ENCODE results near the gene SHROOM1.
"Not testable (repeated sequence)": the region's sequence is repeated elsewhere in the genome, so short reads cannot be mapped to it uniquely, and the experiment has no call there.

SHROOM1 gene

DNA sequence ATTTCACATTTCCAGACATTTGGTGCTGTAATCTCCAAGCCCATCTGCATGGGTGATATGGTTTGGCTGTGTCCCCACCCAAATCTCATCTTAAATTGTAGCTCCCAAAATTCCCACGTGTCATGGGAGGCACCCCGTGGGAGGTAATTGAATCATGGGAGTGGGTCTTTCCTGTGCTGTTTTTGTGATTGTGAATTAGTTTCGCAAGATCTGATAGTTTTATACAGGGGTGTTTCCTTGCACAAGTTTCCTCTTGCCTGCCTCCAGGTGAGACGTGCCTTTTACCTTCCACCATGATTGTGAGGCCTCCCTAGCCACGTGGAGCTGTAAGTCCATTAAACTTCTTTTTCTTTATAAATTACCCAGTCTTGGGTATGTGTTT, 27.8 kb downstream of the SHROOM1 start:
- not testable (repeated sequence) for H3K27ac ChIP-seq (ENCODE audit: low read length); H3K9me3 ChIP-seq (ENCODE audit: control insufficient read depth in 1 of 2, low read length in 2 of 2); H3K4me1 ChIP-seq (ENCODE audit: control insufficient read depth in 1 of 2, insufficient read depth in 2 of 2, low read length in 2 of 2); H3K27me3 ChIP-seq (ENCODE audit: low read depth, low read length); H3K36me3 ChIP-seq (ENCODE audit: control insufficient read depth in 1 of 2, insufficient read depth in 2 of 2, low read length in 2 of 2); H3K4me3 ChIP-seq (ENCODE audit: low read depth in 1 of 2, low read length in 2 of 2)

DNA sequence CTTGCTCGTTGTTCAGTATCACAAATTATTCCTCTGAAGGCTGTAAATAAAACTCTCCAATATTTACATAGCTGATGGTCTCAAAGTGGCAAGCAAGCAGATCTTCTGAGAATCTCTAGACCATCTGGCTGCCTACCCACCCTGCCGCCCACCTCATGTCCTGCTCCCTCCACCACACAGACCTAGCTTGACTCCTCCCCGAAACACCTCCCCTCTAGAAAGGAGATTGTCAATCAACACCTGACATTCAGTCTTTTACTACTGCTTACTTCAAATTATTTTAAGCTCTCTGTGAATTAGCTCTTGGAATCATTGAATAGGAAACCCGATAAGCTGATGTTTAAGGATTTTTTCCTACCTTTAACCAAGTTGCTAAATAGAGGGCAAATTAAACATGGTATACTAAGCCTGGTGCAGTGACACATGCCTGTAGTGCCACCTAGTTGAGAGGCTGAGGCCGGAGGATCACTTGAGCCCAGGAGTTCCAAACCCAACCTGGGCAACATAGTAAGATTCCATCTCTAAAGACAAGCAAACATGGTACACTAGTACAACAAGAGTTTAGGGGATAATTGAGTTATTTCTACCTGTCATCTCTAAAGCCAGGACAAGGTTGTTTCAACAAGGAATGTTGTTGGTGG, 28.3 kb downstream of the SHROOM1 start:
- Histone ChIP-seq H3K4me1 (ENCODE audit: control insufficient read depth in 1 of 2, insufficient read depth in 2 of 2, low read length in 2 of 2) (no peaks in the 10 kb centered on the region), H3K27me3 (ENCODE audit: low read depth, low read length) (no peaks in the 10 kb centered on the region), H3K9me3 (ENCODE audit: control insufficient read depth in 1 of 2, low read length in 2 of 2) (no peaks in the 10 kb centered on the region), H3K36me3 (ENCODE audit: control insufficient read depth in 1 of 2, insufficient read depth in 2 of 2, low read length in 2 of 2) (no peaks in the 10 kb centered on the region), H3K4me3 (ENCODE audit: low read depth in 1 of 2, low read length in 2 of 2) (no peak overlapping the region), H3K27ac (ENCODE audit: low read length) (no peak overlapping the region)

GRCh38 chr5:132800545-132800944, 29.9 kb downstream of the SHROOM1 start:
- no peaks in the 10 kb centered on the region for H3K27me3 ChIP-seq (ENCODE audit: low read depth, low read length)
- H3K4me3 ChIP-seq (ENCODE audit: low read depth in 1 of 2, low read length in 2 of 2): no peak overlapping the region
- H3K4me1 ChIP-seq (ENCODE audit: control insufficient read depth in 1 of 2, insufficient read depth in 2 of 2, low read length in 2 of 2): no peaks in the 10 kb centered on the region
- H3K9me3 ChIP-seq (ENCODE audit: control insufficient read depth in 1 of 2, low read length in 2 of 2): no peaks in the 10 kb centered on the region
- no peak overlapping the region for H3K27ac ChIP-seq (ENCODE audit: low read length)
- no peaks in the 10 kb centered on the region for H3K36me3 ChIP-seq (ENCODE audit: control insufficient read depth in 1 of 2, insufficient read depth in 2 of 2, low read length in 2 of 2)

DNA sequence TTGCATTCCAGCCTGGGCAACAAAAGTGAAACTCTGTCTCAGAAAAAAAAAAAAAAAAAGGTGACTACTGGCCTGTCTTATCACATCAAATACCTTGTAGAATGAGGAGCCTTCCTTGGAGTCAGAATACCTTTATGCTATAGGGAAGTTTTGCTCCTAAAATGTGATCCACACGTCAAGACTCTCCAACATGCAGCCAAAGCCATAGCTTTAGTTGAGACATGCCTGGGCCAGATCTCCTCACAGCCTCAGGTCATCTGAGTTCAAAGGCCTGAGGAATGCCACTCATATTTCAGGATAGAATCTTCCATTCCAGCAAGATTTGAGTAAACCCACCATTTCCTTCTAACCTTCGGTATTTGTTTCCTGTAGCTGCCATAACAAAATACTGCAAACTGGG, 31.1 kb downstream of the SHROOM1 start:
- H3K9me3 ChIP-seq (ENCODE audit: control insufficient read depth in 1 of 2, low read length in 2 of 2): no peaks in the 10 kb centered on the region
- no peak overlapping the region for H3K4me3 ChIP-seq (ENCODE audit: low read depth in 1 of 2, low read length in 2 of 2)
- H3K4me1 ChIP-seq (ENCODE audit: control insufficient read depth in 1 of 2, insufficient read depth in 2 of 2, low read length in 2 of 2): no peaks in the 10 kb centered on the region
- no peaks in the 10 kb centered on the region for H3K36me3 ChIP-seq (ENCODE audit: control insufficient read depth in 1 of 2, insufficient read depth in 2 of 2, low read length in 2 of 2)
- H3K27ac ChIP-seq (ENCODE audit: low read length): no peak overlapping the region
- no peaks in the 10 kb centered on the region for H3K27me3 ChIP-seq (ENCODE audit: low read depth, low read length)

DNA sequence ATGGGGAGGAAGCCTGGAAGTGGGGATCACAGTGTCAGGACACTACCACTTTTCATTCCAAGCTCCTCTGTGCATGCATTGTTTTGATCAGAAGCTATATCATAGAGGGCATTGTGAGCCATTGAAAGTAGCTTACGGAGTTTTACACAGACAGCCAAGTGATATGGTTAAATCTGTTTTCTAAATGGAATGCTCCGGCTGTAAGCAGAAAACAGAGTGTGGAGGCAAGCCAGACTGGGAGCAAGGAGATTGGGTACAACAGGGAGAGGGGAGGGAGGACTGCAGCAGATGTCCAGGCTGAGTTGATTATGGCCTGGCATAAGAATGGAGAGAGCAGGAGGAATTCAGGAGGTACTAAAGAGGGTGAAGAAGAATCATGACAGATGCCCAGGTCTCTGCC, 32.8 kb downstream of the SHROOM1 start:
- Histone ChIP-seq H3K27me3 (ENCODE audit: low read depth, low read length) (no peaks in the 10 kb centered on the region), H3K9me3 (ENCODE audit: control insufficient read depth in 1 of 2, low read length in 2 of 2) (no peaks in the 10 kb centered on the region), H3K36me3 (ENCODE audit: control insufficient read depth in 1 of 2, insufficient read depth in 2 of 2, low read length in 2 of 2) (no peaks in the 10 kb centered on the region), H3K4me3 (ENCODE audit: low read depth in 1 of 2, low read length in 2 of 2) (no peak overlapping the region), H3K27ac (ENCODE audit: low read length) (no peak overlapping the region), H3K4me1 (ENCODE audit: control insufficient read depth in 1 of 2, insufficient read depth in 2 of 2, low read length in 2 of 2) (no peaks in the 10 kb centered on the region)

- Histone ChIP-seq H3K36me3 (ENCODE audit: control insufficient read depth in 1 of 2, insufficient read depth in 2 of 2, low read length in 2 of 2) (no peaks in the 10 kb centered on the region), H3K27me3 (ENCODE audit: low read depth, low read length) (no peaks in the 10 kb centered on the region), H3K9me3 (ENCODE audit: control insufficient read depth in 1 of 2, low read length in 2 of 2) (no peaks in the 10 kb centered on the region), H3K4me3 (ENCODE audit: low read depth in 1 of 2, low read length in 2 of 2) (no peak overlapping the region), H3K27ac (ENCODE audit: low read length) (no peak overlapping the region), H3K4me1 (ENCODE audit: control insufficient read depth in 1 of 2, insufficient read depth in 2 of 2, low read length in 2 of 2) (no peaks in the 10 kb centered on the region)
Observed at GRCh38 chr5:132791026-132791425, 39.4 kb downstream of the SHROOM1 start.

- H3K4me3 ChIP-seq (ENCODE audit: low read depth in 1 of 2, low read length in 2 of 2): no peak overlapping the region
Observed at GRCh38 chr5:132790201-132790865, 40.1 kb downstream of the SHROOM1 start.

GRCh38 chr5:132788990-132789886, 41.2 kb downstream of the SHROOM1 start:
- no peaks in the 10 kb centered on the region for H3K27me3 ChIP-seq (ENCODE audit: low read depth, low read length)
- no peaks in the 10 kb centered on the region for H3K4me1 ChIP-seq (ENCODE audit: control insufficient read depth in 1 of 2, insufficient read depth in 2 of 2, low read length in 2 of 2)
- H3K4me3 ChIP-seq (ENCODE audit: low read depth in 1 of 2, low read length in 2 of 2): no peak overlapping the region
- H3K36me3 ChIP-seq (ENCODE audit: control insufficient read depth in 1 of 2, insufficient read depth in 2 of 2, low read length in 2 of 2): no peaks in the 10 kb centered on the region
- H3K27ac ChIP-seq (ENCODE audit: low read length): no peak overlapping the region
- no peaks in the 10 kb centered on the region for H3K9me3 ChIP-seq (ENCODE audit: control insufficient read depth in 1 of 2, low read length in 2 of 2)

More at GRCh38 chr5:132790201-132790865, 40.1 kb downstream of the SHROOM1 start:
- Histone ChIP-seq H3K4me1 (ENCODE audit: control insufficient read depth in 1 of 2, insufficient read depth in 2 of 2, low read length in 2 of 2) (no peaks in the 10 kb centered on the region), H3K27me3 (ENCODE audit: low read depth, low read length) (no peaks in the 10 kb centered on the region), H3K9me3 (ENCODE audit: control insufficient read depth in 1 of 2, low read length in 2 of 2) (no peaks in the 10 kb centered on the region), H3K27ac (ENCODE audit: low read length) (no peak overlapping the region), H3K36me3 (ENCODE audit: control insufficient read depth in 1 of 2, insufficient read depth in 2 of 2, low read length in 2 of 2) (no peaks in the 10 kb centered on the region)

- no peaks in the 10 kb centered on the region for H3K4me1 ChIP-seq (ENCODE audit: control insufficient read depth in 1 of 2, insufficient read depth in 2 of 2, low read length in 2 of 2)
- no peak overlapping the region for H3K27ac ChIP-seq (ENCODE audit: low read length)
- H3K9me3 ChIP-seq (ENCODE audit: control insufficient read depth in 1 of 2, low read length in 2 of 2): no peaks in the 10 kb centered on the region
- no peaks in the 10 kb centered on the region for H3K36me3 ChIP-seq (ENCODE audit: control insufficient read depth in 1 of 2, insufficient read depth in 2 of 2, low read length in 2 of 2)
- no peak overlapping the region for H3K4me3 ChIP-seq (ENCODE audit: low read depth in 1 of 2, low read length in 2 of 2)
- H3K27me3 ChIP-seq (ENCODE audit: low read depth, low read length): no peaks in the 10 kb centered on the region
Observed at GRCh38 chr5:132788508-132788907, 41.9 kb downstream of the SHROOM1 start.

DNA sequence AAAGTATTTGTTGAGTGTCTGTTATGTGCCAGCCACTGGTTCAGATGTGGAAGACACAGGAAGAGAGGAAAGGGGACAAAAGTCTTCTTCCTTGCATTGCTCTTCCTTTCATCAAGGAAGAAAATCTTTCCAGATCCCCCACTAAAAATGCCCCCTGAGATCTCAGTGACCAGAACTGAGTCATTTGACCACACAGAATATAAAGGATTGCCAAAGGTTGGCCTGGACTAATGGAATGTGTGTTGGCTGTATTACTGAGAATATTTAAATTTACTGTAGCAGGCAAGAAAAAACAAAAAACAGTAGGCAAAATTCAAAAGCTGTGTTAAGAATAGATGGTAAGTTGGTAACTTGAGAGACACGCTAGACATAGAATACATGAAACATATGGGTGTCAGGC, 43.4 kb downstream of the SHROOM1 start:
- no peak overlapping the region for H3K4me3 ChIP-seq (ENCODE audit: low read depth in 1 of 2, low read length in 2 of 2)
- no peaks in the 10 kb centered on the region for H3K4me1 ChIP-seq (ENCODE audit: control insufficient read depth in 1 of 2, insufficient read depth in 2 of 2, low read length in 2 of 2)
- no peaks in the 10 kb centered on the region for H3K36me3 ChIP-seq (ENCODE audit: control insufficient read depth in 1 of 2, insufficient read depth in 2 of 2, low read length in 2 of 2)
- H3K27me3 ChIP-seq (ENCODE audit: low read depth, low read length): no peaks in the 10 kb centered on the region
- H3K9me3 ChIP-seq (ENCODE audit: control insufficient read depth in 1 of 2, low read length in 2 of 2): no peaks in the 10 kb centered on the region
- H3K27ac ChIP-seq (ENCODE audit: low read length): no peak overlapping the region

GRCh38 chr5:132785864-132786263, 44.6 kb downstream of the SHROOM1 start:
- H3K9me3 ChIP-seq (ENCODE audit: control insufficient read depth in 1 of 2, low read length in 2 of 2): no peaks in the 10 kb centered on the region
- no peak overlapping the region for H3K27ac ChIP-seq (ENCODE audit: low read length)
- H3K27me3 ChIP-seq (ENCODE audit: low read depth, low read length): no peaks in the 10 kb centered on the region
- H3K36me3 ChIP-seq (ENCODE audit: control insufficient read depth in 1 of 2, insufficient read depth in 2 of 2, low read length in 2 of 2): no peaks in the 10 kb centered on the region
- H3K4me1 ChIP-seq (ENCODE audit: control insufficient read depth in 1 of 2, insufficient read depth in 2 of 2, low read length in 2 of 2): no peaks in the 10 kb centered on the region
- H3K4me3 ChIP-seq (ENCODE audit: low read depth in 1 of 2, low read length in 2 of 2): no peak overlapping the region

Measured in muscle layer of duodenum (tissue), 2 donors.